Choroid plexus epithelial cell (primary cell): ENCODE data around the gene ZNF330.

Experiments
- DNase-seq: peaks from one replicate; pipeline ENCODE4 v3.0.0-alpha.2; 2010; ENCODE audit warnings: low read depth
- H3K4me3 ChIP-seq: 2 replicates; pipeline ENCODE4 v1.5.1; 2011; ENCODE audit warnings: low read depth, mild to moderate bottlenecking, control low read depth, low read length, moderate library complexity
- CTCF ChIP-seq: conservative IDR thresholded peaks from 2 replicates; pipeline ENCODE4 v1.5.1; 2011; ENCODE audit warnings: low read depth, mild to moderate bottlenecking, control low read depth, inconsistent platforms, low read length, moderate library complexity

Gene ZNF330

DNA sequence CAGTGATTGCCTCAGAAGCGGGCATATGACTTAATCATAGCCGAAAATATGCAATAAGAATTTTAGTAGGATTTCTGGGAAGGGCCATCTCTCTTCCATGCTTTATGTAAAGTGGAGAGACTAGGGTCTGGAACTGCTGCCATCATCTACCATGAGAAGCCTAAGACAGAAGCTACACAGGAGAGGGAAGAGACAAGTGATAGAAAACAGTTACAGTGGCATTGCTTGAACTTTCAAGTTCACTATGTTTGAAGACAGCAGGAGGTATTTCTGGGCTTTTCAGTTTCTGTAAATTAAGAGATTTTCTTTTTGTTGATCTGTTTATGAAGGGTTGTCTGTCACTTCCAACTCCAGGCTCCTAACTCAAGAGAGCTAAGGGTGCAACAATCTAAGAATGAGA, 62.5 kb downstream of the ZNF330 start:
- no peak for DNase-seq
- no peak overlapping the region for H3K4me3 ChIP-seq
- no peak for TF ChIP-seq CTCF

- no peak overlapping the region for H3K4me3 ChIP-seq
- no peak for TF ChIP-seq CTCF
- no peak for DNase-seq
These were observed 62.9 kb downstream of the ZNF330 start for GRCh38 chr4:141283563-141283962.
